NCI-H1436 treated with DMSO at 0.1 percent for 48 hours (cell line): ENCODE data around the gene ADAMTSL1.

Experiments used
- DNase-seq: peaks from one replicate; lab custom pipeline; 2025; lab: John Stamatoyannopoulos, UW

Gene ADAMTSL1

GRCh38 chr9:18700714-18701113 lies 226.8 kb downstream of the ADAMTSL1 start:
- DNase-seq, result no peak

- no peak for DNase-seq
Observed at GRCh38 chr9:18703151-18703900, 229.4 kb downstream of the ADAMTSL1 start.

- DNase-seq, result no peak
Observed at GRCh38 chr9:18703901-18704379, 230.0 kb downstream of the ADAMTSL1 start.

DNA sequence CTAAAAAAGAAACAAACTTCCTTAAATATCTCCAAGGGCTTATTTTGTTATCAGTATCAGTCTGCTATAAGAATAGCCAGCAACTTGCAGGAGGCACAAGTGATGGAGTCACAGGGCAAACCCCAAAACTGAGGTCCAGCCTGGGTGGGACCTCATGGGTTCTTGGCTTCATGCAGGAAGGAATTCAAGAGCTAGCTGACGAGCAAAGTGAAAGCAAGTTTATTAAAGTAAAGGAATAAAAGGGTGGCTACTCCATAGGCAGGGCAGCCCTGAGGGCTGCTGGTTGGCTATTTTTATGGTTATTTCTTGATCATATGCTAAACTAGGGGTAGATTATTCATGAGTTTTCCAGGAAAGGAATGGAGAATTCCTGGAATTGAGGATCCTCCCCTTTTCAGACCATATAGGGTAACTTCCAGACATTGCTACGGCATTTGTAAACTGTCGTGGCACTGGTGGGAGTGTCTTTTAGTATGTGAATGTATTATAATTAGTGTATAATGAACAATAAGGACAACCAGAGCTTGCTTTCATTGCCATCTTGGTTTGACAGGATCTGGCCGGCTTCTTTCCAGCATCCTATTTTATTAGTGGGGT lies 231.9 kb downstream of the ADAMTSL1 start:
- DNase-seq, result no peak

- DNase-seq, result no peak
Observed at GRCh38 chr9:18706648-18707047, 232.7 kb downstream of the ADAMTSL1 start.

DNA sequence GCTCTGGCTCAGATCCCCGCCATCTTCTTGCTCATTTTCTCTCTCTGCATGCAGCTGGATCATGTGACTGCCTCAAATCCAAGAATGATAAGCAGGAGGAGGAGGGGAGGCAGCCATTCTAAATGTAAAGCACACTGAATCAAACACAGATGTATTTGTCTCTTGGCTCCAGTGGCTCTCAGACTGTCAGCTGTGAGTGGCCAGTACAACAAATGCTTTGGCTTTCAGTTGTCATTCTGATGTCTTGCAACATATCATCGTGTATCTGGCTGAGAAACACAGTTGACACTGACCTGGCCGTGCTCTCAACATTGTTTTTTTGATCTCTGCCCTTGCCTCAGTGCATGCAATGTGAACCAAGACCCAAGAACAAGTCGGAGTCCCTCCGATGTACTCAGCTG lies 233.1 kb downstream of the ADAMTSL1 start:
- no peak for DNase-seq

DNA sequence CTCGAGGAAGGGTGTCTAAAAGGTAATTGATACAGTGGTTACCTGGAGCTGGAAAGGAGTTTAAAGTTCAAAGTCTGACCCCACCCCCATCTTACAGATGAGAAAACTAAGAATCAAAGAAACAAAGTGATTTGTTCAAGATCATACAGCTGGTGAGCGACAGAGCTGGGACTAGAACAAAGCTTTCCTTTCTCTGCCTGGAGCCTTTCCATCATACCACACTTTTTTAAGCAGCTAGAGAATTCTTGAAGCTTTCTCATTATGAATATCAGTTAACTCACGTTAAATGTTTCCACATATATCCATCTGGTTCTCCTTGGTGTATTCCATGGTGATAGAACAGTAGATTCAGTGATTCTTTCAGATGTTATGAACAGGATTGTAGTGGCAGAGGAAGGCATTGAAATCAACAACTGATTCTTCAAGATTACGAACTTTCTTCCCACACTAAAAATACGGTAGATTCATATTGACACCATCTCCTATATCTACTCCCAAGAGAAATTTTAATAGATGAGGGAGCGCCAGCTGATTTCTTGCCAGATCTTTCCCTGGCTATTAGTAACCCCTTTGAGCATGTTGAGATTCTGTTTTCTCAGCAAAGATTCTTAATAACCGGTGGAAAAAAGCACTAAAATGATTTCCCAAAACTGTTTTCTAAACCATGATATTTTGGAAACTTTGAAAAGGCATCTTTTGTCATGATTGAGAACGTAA lies 233.7 kb downstream of the ADAMTSL1 start:
- DNase-seq, result no peak

DNA sequence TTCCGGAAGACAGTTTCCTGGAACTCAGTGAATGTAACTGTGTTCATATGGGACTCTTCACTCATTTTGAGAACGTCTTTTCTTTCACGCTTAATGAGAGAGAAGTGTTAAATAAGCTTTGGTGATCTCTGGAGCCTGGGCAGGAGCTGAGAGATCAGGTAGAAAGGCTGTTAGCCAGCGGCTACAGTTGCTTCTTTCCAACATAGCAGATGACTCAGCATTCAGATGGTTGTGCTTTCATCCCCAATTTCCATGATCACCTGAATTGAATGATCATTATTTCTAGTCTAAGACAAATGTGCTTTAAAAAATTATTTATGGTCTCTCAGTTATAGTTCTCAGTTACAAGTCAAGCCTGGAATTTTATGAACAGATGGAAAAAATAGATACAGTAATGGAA lies 234.5 kb downstream of the ADAMTSL1 start:
- DNase-seq, result no peak

GRCh38 chr9:18710065-18710464 lies 236.1 kb downstream of the ADAMTSL1 start:
- DNase-seq, result no peak

GRCh38 chr9:18717759-18718158 lies 243.8 kb downstream of the ADAMTSL1 start:
- DNase-seq, result no peak

DNA sequence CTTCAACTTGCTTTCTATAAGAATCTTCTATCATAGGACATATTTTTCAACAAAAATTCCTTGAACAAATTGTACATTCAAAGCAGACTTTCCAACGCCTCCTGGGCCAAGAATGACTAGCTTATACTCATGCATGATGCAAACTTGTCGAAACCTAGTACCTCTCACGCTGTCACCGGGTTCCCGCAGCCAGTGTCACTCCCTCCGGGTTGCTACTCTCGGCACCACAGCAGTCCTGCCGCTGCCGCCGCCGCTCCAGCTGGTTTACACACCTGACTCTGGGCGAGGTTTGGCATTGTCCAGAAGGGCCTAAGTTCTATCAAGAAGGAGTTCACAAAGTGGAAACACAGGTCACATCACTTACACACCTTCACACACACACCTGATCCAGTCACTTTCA lies 244.4 kb downstream of the ADAMTSL1 start:
- DNase-seq, result no peak

- no peak for DNase-seq
Observed at GRCh38 chr9:18718932-18719331, 245.0 kb downstream of the ADAMTSL1 start.

DNA sequence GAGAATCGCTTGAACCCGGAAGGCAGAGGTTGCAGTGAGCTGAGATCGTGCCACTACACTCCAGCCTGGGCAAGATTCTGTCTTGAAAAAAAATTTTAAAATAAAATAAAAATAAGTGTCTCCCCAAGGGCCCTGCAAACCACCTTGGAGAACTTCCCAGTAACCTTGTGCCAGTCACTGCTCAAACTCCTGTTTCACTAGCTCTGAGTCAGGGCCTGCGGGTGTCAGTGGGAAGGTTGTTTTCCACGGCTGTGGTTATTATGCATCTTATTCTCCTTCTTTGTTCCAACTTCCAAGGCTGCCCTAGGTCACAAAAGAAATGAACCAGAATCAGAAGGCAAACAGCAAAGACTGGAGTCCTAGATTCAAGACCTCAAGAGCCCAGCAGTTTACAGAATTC lies 246.7 kb downstream of the ADAMTSL1 start:
- no peak for DNase-seq

DNA sequence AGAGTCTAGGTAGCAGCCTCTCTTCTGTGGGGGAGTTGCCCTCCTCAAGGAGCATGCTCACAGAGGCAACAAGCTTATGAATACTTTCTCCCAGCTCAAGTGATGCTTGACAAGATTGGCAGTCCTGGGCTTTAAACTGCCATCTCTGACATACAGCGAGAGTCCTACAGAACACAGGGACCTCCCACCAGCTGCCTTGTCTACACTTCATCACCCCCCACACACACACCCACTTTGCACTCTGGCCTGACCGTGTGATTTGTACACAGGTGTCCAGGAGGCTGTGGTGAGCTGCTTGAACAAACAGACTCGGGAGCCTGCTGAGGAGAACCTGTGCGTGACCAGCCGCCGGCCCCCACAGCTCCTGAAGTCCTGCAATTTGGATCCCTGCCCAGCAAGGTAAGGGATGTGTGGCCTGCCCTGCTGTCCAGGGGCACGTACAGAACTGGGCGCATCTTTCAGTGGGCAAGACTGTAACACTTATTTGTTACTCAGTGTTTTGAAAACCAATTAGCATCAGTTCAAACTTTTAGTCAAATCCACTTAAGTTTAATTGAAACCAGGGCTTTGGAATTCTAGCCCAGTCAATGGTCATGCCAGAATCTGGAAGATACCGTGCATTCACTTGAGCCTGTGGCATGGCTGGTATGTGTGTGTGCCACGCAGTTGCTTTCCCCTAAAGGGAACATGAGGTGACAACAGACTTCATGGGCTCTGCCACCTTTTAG lies 247.5 kb downstream of the ADAMTSL1 start:
- no peak for DNase-seq

DNA sequence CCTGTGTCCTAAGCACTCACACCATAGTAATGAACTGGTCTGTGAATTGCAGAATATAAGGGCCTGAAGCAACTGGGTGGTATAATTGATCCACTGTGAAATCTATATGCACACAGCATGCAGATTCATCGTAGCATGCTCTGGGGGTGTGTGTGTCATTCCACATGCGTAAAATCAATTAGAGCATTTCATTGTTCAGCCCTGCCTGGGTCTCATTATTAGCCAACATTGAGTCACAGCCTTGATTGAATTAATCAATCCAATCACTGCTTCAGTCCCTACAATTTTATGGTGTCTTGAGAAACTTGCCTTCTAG lies 248.0 kb downstream of the ADAMTSL1 start:
- no peak for DNase-seq

DNA sequence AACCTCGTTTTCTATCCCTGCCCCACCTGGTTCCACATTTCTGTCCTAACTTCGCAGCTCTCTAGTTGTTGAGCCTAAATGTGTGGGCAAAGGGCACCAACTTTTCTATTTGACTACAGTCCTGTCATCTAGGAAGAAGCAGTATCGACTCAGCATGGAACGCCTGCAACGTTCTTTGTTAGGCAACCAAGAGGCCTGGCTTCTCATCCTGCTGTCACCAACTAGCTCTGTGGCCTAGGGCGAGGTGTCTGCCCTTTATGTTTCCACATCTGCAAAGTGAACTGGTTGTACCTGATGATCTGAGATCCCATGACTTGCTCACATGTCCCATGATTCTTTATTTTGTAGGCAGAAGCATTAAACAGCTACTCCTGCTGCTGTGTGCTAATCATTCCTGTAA lies 248.9 kb downstream of the ADAMTSL1 start:
- DNase-seq, result no peak

GRCh38 chr9:18723366-18723765 lies 249.4 kb downstream of the ADAMTSL1 start:
- DNase-seq, result no peak

- no peak for DNase-seq
Observed at GRCh38 chr9:18726546-18726945, 252.6 kb downstream of the ADAMTSL1 start.

DNA sequence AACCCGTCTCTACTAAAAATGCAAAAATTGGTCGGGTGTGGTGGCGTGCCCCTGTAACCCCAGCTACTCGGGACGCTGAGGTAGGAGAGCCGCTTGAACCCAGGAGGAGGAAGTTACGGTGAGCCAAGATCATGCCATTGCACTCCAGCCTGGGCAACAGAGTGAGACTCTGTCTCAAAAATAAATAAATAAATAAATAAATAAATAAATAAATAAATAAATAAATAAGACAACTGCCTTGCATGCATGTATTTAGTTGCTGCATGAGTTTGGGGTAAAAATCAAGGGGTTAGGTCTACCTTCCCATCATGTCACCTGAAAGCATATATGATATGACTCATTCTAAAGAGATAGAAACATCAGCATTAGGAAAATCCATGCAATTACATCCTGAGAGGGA lies 254.0 kb downstream of the ADAMTSL1 start:
- DNase-seq, result no peak

- DNase-seq, result no peak
Observed at GRCh38 chr9:18728642-18729041, 254.7 kb downstream of the ADAMTSL1 start.

DNA sequence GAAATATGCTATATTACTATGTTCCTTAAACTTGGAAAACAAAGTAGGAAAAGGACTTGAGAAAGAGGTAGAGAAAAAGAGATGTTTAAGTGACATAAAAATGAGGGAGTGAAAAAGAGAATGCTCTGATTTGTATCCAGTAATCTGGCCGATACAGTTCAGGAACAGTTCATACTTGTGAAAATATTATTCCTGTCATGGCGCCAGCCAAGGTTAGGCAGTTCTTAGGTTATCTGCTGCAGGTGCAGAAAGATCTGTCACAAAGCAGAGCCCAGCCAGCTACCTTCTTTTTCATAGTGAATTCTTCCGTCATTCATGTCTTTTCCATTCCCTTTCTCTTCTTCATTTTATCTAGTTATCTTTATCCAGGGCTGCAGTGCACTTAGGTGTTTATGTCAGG lies 256.3 kb downstream of the ADAMTSL1 start:
- no peak for DNase-seq

GRCh38 chr9:18739127-18739526 lies 265.2 kb downstream of the ADAMTSL1 start:
- no peak for DNase-seq
